ENCODE data around the gene DIP2C.

DIP2C gene

GRCh38 chr10:558891-559766 lies 130.3 kb downstream of the DIP2C start:
- H2BK5ac ChIP-seq (ENCODE audit: low read length) = no peak overlapping the region

GRCh38 chr10:558364-558763 lies 131.1 kb downstream of the DIP2C start:
- H3K36me3 ChIP-seq (ENCODE audit: control insufficient read depth, insufficient read depth, low read length) = no peaks in the 10 kb centered on the region
- H3K27ac ChIP-seq (ENCODE audit: low read depth, low read length) = no peak overlapping the region
- no peak overlapping the region for H3K4ac ChIP-seq (ENCODE audit: low read depth, low read length)
- H3K79me1 ChIP-seq (ENCODE audit: low read length) = peaks cover 9% of the 10 kb centered on the region
- no peak overlapping the region for H3K56ac ChIP-seq (ENCODE audit: low read length)
- no peaks in the 10 kb centered on the region for H3K4me1 ChIP-seq (ENCODE audit: control insufficient read depth, low read depth, low read length)
- H4K5ac ChIP-seq (ENCODE audit: low read length) = no peak overlapping the region
- H3K9ac ChIP-seq (ENCODE audit: low read length) = no peak overlapping the region
- DNase-seq = no peak
- no peak overlapping the region for H2BK120ac ChIP-seq (ENCODE audit: low read depth, low read length)
- H3K27me3 ChIP-seq (ENCODE audit: insufficient read depth, low read length, poor library complexity) = no peaks in the 10 kb centered on the region
- WGBS (ENCODE audit: extremely low coverage, insufficient coverage, low lambda C conversion rate) = no CpG with 5 or more reads among the region's 17 CpGs
- H3K23ac ChIP-seq (ENCODE audit: low read length) = no peak overlapping the region
- H2AK5ac ChIP-seq (ENCODE audit: low read length) = no peak overlapping the region
- H3K4me3 ChIP-seq (ENCODE audit: low read length) = no peak overlapping the region
- H4K8ac ChIP-seq (ENCODE audit: low read depth, low read length) = no peak overlapping the region
- no peak overlapping the region for H2BK15ac ChIP-seq (replicated peaks; ENCODE audit: low read depth)
- H3K4me2 ChIP-seq (ENCODE audit: low read length) = no peak overlapping the region
- H2BK5ac ChIP-seq (ENCODE audit: low read length) = no peak overlapping the region
- H3K79me2 ChIP-seq (ENCODE audit: control insufficient read depth, insufficient read depth, low read length) = no peaks in the 10 kb centered on the region
- no peak overlapping the region for H3K18ac ChIP-seq (ENCODE audit: low read length)

More at GRCh38 chr10:558891-559766, 130.3 kb downstream of the DIP2C start:
- Histone ChIP-seq H4K5ac (ENCODE audit: low read length) (no peak overlapping the region), H3K27me3 (ENCODE audit: insufficient read depth, low read length, poor library complexity) (no peaks in the 10 kb centered on the region), H3K79me1 (ENCODE audit: low read length) (peaks cover 9% of the 10 kb centered on the region), H3K9ac (ENCODE audit: low read length) (no peak overlapping the region), H4K8ac (ENCODE audit: low read depth, low read length) (no peak overlapping the region), H3K18ac (ENCODE audit: low read length) (no peak overlapping the region), H3K56ac (ENCODE audit: low read length) (no peak overlapping the region), H3K79me2 (ENCODE audit: control insufficient read depth, insufficient read depth, low read length) (no peaks in the 10 kb centered on the region), H3K4me3 (ENCODE audit: low read length) (no peak overlapping the region), H2AK5ac (ENCODE audit: low read length) (no peak overlapping the region), H2BK120ac (ENCODE audit: low read depth, low read length) (no peak overlapping the region), H3K27ac (ENCODE audit: low read depth, low read length) (no peak overlapping the region), H3K4me1 (ENCODE audit: control insufficient read depth, low read depth, low read length) (no peaks in the 10 kb centered on the region), H3K4ac (ENCODE audit: low read depth, low read length) (no peak overlapping the region), H3K36me3 (ENCODE audit: control insufficient read depth, insufficient read depth, low read length) (no peaks in the 10 kb centered on the region), H2BK15ac (replicated peaks; ENCODE audit: low read depth) (no peak overlapping the region), H3K4me2 (ENCODE audit: low read length) (no peak overlapping the region), H3K23ac (ENCODE audit: low read length) (no peak overlapping the region)
- no peak for DNase-seq
- no CpG with 5 or more reads among the region's 19 CpGs for WGBS (ENCODE audit: extremely low coverage, insufficient coverage, low lambda C conversion rate)

GRCh38 chr10:557792-558328 lies 131.6 kb downstream of the DIP2C start:
- peak; percentile 37 for DNase-seq
- Histone ChIP-seq H3K79me2 (ENCODE audit: control insufficient read depth, insufficient read depth, low read length) (no peaks in the 10 kb centered on the region), H3K23ac (ENCODE audit: low read length) (no peak overlapping the region), H3K79me1 (ENCODE audit: low read length) (peaks cover 9% of the 10 kb centered on the region), H4K8ac (ENCODE audit: low read depth, low read length) (no peak overlapping the region), H3K27ac (ENCODE audit: low read depth, low read length) (no peak overlapping the region), H2BK5ac (ENCODE audit: low read length) (no peak overlapping the region), H3K56ac (ENCODE audit: low read length) (no peak overlapping the region), H3K4me3 (ENCODE audit: low read length) (no peak overlapping the region), H3K4me1 (ENCODE audit: control insufficient read depth, low read depth, low read length) (no peaks in the 10 kb centered on the region), H4K5ac (ENCODE audit: low read length) (no peak overlapping the region), H3K27me3 (ENCODE audit: insufficient read depth, low read length, poor library complexity) (no peaks in the 10 kb centered on the region), H3K4me2 (ENCODE audit: low read length) (no peak overlapping the region), H3K4ac (ENCODE audit: low read depth, low read length) (no peak overlapping the region), H3K18ac (ENCODE audit: low read length) (no peak overlapping the region), H2BK120ac (ENCODE audit: low read depth, low read length) (no peak overlapping the region), H2BK15ac (replicated peaks; ENCODE audit: low read depth) (no peak overlapping the region), H3K36me3 (ENCODE audit: control insufficient read depth, insufficient read depth, low read length) (no peaks in the 10 kb centered on the region), H2AK5ac (ENCODE audit: low read length) (no peak overlapping the region), H3K9ac (ENCODE audit: low read length) (no peak overlapping the region)
- WGBS (ENCODE audit: extremely low coverage, insufficient coverage, low lambda C conversion rate) = no CpG with 5 or more reads among the region's 10 CpGs

- H4K8ac ChIP-seq (ENCODE audit: low read depth, low read length) = no peak overlapping the region
- no peak for DNase-seq
- no peak overlapping the region for H2BK15ac ChIP-seq (replicated peaks; ENCODE audit: low read depth)
- no peaks in the 10 kb centered on the region for H3K27me3 ChIP-seq (ENCODE audit: insufficient read depth, low read length, poor library complexity)
- H3K23ac ChIP-seq (ENCODE audit: low read length) = no peak overlapping the region
- H2BK5ac ChIP-seq (ENCODE audit: low read length) = no peak overlapping the region
- no peak overlapping the region for H3K4me3 ChIP-seq (ENCODE audit: low read length)
- H3K4ac ChIP-seq (ENCODE audit: low read depth, low read length) = no peak overlapping the region
- H3K4me2 ChIP-seq (ENCODE audit: low read length) = no peak overlapping the region
- no peak overlapping the region for H3K18ac ChIP-seq (ENCODE audit: low read length)
- peaks cover 8% of the 10 kb centered on the region for H3K79me1 ChIP-seq (ENCODE audit: low read length)
- H3K4me1 ChIP-seq (ENCODE audit: control insufficient read depth, low read depth, low read length) = no peaks in the 10 kb centered on the region
- no peak overlapping the region for H3K27ac ChIP-seq (ENCODE audit: low read depth, low read length)
- no CpG with 5 or more reads among the region's 14 CpGs for WGBS (ENCODE audit: extremely low coverage, insufficient coverage, low lambda C conversion rate)
- H4K5ac ChIP-seq (ENCODE audit: low read length) = no peak overlapping the region
- no peaks in the 10 kb centered on the region for H3K36me3 ChIP-seq (ENCODE audit: control insufficient read depth, insufficient read depth, low read length)
- no peak overlapping the region for H3K9ac ChIP-seq (ENCODE audit: low read length)
- H3K56ac ChIP-seq (ENCODE audit: low read length) = no peak overlapping the region
- H2AK5ac ChIP-seq (ENCODE audit: low read length) = no peak overlapping the region
- no peak overlapping the region for H2BK120ac ChIP-seq (ENCODE audit: low read depth, low read length)
- no peaks in the 10 kb centered on the region for H3K79me2 ChIP-seq (ENCODE audit: control insufficient read depth, insufficient read depth, low read length)
Measured at GRCh38 chr10:556971-557637, 132.4 kb downstream of the DIP2C start.

- Histone ChIP-seq H2BK5ac (ENCODE audit: low read length) (no peak overlapping the region), H3K27me3 (ENCODE audit: insufficient read depth, low read length, poor library complexity) (no peaks in the 10 kb centered on the region), H2BK120ac (ENCODE audit: low read depth, low read length) (no peak overlapping the region), H3K36me3 (ENCODE audit: control insufficient read depth, insufficient read depth, low read length) (no peaks in the 10 kb centered on the region), H3K56ac (ENCODE audit: low read length) (no peak overlapping the region), H3K23ac (ENCODE audit: low read length) (peak overlapping the region; percentile 18), H3K9ac (ENCODE audit: low read length) (no peak overlapping the region), H3K18ac (ENCODE audit: low read length) (no peak overlapping the region), H4K5ac (ENCODE audit: low read length) (no peak overlapping the region), H3K27ac (ENCODE audit: low read depth, low read length) (no peak overlapping the region), H2BK15ac (replicated peaks; ENCODE audit: low read depth) (no peak overlapping the region), H4K8ac (ENCODE audit: low read depth, low read length) (no peak overlapping the region), H3K4ac (ENCODE audit: low read depth, low read length) (no peak overlapping the region), H3K4me1 (ENCODE audit: control insufficient read depth, low read depth, low read length) (no peaks in the 10 kb centered on the region), H3K79me1 (ENCODE audit: low read length) (peaks cover 7% of the 10 kb centered on the region), H2AK5ac (ENCODE audit: low read length) (no peak overlapping the region), H3K79me2 (ENCODE audit: control insufficient read depth, insufficient read depth, low read length) (no peaks in the 10 kb centered on the region), H3K4me2 (ENCODE audit: low read length) (no peak overlapping the region), H3K4me3 (ENCODE audit: low read length) (no peak overlapping the region)
- no CpG with 5 or more reads among the region's 27 CpGs for WGBS (ENCODE audit: extremely low coverage, insufficient coverage, low lambda C conversion rate)
- DNase-seq = no peak
Measured at GRCh38 chr10:555682-556350, 133.7 kb downstream of the DIP2C start.
